ENCODE measurements around the gene VMP1. TPM values are rescaled to one million over a fixed set of nuclear protein-coding genes. Genes with fewer than 3 reads are reported as not detected.
A peak's percentile ranks its signal among the peaks of the same experiment; 100 is the strongest.

The VMP1 gene
- polyA plus RNA-seq, 10 donors: 40.5 to 63.3 (median 53.8) TPM

DNA sequence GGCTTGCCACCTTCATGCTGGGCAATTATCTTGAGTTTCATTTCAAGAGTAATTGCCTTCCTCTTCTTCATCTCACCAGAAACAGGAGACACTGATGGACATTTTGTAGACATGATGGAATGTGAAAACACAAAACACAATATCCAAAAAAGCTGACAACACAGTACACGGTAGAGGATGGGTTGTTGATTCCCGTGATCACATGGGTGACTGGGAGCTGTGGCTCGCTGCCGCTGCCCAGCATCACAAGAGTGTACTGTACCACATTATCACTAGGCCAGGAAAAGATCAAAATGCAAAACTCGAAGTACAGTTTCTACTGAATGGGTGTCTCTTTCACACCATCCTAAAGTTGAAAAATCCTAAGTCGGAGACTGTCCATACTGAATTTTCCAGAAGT, 7.7 kb upstream of the VMP1 start:
- no peak for DNase-seq

DNA sequence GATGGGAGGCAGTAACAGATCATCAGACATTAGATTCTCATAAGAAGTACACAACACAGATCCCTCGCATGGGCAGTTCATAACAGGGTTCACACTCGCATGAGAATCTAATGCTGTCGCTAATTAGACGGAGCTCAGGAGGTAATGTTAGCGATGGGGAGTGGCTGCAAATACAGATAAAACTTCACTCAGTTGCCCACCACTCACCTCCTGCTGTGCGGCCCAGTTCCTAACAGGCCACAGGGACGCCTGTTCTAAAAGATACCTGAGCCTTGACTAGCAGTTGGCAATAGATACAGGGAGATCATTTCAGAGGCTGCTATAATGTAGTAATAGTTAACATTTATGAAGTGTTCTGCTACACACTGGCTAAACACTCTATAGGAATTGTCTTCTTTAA, 5.2 kb upstream of the VMP1 start:
- DNase-seq: no peak

DNA sequence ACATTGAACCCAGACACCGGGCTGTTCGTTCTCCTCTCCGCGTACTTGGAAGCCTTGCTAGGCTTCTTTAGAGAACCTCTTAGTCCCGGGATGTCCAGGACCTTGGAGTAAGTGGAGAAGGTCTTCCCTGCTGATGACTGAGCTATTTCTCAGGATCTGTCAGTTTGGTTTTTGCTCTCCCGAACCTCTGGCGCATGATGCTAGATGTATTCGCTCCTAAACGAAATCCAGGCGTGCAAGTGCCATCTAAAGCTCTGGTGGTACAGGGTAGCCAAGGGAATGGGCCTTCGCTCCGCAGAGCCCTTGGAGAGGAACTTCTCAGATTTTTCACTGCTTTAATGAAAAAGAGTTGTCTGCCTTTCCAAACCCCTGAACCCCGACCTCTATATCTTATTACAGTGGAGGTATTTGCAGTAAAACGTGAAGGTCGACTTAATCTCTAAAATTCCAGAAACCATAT, 547 bp downstream of the VMP1 start:
- no peak for DNase-seq

DNA sequence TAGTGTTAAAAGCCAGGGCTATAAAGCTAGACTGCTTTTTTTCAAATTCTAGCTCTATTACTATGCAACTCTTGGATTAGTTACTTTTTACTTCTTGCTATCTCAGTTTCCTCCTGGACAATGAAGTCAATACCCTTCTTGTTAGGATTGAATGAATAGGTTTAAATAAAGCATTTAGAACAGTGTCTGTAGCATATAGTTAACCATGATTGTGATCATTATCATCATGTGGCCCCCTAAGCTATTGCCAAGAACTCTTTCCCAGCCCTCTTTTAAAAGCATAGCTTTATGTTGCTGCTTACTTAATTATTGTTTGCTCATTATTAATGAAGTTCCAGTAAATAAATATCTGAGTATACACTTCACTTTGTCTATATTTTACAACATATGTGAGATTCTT, 4.5 kb downstream of the VMP1 start:
- DNase-seq: no peak

DNA sequence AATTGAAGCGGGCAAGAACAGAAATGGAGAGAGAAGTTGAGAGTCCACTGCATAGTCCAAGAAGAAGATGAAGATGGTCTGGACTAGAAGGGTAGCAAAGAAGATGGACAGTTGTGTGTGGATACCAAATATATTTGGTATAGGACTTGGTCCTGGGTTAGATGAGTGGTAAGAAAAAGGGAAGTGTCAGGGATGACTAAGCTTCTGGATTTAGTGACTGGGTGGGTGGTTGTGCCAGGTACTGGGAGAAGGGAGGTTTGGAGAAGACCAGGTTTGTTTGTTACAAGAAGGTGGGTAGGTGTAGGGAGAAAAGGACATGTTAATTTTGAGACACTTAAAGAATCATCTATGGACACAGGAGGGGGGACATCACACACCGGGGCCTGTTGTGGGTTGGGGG, 5.4 kb downstream of the VMP1 start:
- no peak for DNase-seq

DNA sequence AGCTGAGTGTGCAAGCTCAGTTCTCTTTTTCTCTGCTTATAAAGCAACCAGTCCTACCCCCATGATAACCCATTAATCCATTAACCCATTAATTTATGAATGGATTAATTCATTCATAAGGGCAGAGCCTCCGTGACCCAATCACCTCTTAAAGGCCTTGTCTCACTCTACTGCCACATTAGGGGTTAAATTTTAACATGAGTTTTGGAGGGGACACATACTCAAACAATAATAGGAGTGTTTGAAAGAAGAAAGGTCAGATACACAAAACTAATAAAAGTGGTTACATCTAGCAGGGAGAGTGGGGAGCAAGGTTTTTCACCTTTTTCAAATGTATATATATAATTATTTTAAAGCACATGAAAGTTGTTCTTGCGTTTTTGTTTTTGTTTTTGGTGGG, 6.8 kb downstream of the VMP1 start:
- DNase-seq: no peak

DNA sequence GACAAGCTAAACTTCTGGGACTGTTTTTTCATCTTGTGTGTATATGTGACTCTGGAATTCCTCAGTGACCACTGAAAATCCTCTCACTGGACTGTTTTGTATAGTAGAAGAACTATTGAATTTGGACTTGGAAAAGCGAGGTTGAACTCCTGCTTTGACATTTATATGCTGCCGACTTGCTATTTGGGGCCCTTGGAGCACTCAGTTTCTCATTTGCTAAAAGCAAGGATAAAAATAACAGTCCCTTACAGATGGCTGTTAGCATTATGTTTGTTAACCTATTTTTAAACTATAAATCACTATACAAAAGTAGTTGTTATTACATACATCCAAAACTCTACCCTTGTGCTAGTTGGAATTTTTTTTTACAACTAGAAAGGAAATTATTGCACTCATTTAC, 9.0 kb downstream of the VMP1 start:
- no peak for DNase-seq

DNA sequence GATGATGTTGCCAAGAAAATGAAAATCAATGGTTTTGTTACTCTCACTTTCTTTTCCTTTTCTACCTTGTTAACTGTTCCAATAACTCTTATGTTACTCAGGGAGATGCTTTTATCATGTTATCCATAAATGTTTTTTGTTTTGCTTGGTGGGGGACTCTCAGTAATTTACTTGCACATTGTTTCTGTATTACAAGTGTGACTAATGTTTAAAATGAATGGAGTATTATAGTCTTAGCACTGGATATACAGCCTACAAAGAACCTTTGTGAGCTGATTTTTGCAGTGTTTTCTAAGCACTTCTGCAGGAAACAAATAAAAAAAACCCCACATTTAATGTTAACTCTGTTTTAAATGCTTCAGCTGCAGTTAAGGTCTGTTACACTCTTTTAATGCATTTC, 12.1 kb downstream of the VMP1 start:
- DNase-seq: no peak

DNA sequence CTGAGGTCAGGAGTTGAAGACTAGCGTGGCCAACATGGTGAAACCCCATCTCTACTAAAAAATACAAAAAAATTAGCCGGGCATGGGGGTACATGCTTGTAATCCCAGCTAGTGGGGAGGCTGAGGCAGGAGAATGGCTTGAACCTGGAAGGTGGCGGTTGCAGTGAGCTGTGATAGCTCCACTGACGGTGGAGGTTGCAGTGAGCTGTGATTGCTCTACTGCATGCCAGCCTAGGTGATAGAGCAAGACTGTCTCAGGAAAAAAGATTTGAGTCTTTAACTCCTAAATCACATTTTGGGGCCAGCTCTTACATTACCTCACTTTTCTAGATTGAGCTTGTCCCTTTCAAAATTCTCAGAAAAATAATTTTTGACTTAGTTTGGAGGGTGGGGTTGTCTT, 15.2 kb downstream of the VMP1 start:
- no peak for DNase-seq

DNA sequence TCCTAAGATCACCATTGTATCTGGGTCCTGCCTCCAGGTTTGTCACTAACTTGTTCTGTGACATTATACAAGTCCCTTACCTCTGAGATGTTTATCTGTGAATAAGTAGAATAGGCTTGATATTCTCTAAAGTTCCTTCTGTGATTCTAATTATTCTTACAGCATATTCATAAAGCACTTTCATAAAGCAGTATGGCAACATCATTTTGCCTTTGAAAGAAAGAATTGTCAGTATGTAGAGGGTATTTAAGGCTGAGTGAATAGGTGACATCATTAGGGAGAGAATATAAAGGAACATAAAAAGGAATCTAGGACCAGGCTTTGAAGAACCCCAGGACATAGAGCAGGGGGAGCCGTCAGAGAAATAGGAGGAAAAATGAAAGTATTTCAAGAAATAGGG, 15.6 kb downstream of the VMP1 start:
- no peak for DNase-seq

DNA sequence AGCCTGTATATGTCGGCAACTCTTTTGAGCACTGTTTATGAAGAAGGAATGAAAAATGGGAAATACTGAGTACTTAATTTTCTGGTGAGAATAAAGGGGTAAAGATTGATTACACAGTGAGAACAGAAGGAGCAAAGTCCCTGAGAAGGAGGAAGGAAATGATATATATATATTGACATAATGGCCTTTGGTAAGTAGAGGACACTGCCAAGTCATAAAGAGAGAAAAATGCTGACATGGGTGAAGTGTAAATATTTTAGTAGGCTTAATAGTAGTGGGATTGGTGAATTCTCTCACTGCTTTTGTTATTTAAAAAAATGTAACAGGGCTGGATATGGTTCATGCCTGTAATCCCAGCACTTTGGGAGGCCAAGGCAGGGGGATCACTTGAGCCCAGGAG, 16.2 kb downstream of the VMP1 start:
- DNase-seq: no peak

DNA sequence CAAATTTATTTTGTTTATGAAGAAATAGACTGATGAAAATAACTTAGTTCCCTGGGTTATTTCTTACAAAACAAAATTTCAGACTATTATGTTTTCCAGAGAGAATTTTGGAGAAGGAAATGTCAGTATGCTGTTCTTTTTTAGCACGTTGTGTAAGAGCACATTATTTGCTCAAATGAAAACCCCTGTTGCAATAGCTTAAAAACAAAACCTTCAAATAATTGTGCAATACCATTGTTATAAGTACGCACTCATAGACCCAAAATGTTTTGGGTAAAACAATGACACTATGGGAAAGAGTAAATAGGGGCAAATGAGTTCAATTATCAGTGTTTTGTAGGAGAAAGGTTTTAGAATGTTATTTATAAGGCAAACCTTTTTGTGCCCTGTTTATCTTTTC, 18.2 kb downstream of the VMP1 start:
- peak in 1 of 3 donors; percentile 18 for DNase-seq

DNA sequence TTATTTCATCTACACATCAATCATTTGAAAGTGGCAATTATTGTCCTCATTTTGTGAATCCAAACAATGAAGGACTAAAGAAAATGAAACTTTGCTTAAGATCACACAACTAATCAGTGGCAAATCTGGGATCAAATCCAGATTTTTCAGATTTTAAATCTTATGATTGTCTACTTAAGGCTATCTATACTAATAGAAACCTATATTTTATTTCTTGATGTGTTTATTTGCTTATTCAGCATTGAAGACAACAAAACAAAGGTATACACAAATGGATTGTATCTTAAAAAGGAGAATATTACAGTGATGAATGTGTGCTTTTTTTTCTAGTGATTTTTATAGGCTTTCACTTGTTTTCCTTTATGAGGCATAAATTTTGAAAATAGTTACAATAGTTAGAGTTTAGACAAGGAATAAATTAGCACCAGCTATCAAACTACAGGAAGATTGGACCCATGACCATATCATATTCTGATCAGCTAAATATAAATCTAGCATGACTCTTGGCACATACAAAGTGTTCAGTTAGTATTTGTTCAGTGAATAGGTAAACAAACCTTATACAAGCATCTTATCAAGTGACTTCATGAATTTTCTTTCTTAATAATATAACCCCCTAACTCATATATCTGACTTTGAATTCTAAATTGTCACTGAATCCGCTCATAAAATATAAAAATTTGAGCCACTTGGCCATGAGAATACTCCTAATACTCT, 20.5 kb downstream of the VMP1 start:
- DNase-seq: no peak

DNA sequence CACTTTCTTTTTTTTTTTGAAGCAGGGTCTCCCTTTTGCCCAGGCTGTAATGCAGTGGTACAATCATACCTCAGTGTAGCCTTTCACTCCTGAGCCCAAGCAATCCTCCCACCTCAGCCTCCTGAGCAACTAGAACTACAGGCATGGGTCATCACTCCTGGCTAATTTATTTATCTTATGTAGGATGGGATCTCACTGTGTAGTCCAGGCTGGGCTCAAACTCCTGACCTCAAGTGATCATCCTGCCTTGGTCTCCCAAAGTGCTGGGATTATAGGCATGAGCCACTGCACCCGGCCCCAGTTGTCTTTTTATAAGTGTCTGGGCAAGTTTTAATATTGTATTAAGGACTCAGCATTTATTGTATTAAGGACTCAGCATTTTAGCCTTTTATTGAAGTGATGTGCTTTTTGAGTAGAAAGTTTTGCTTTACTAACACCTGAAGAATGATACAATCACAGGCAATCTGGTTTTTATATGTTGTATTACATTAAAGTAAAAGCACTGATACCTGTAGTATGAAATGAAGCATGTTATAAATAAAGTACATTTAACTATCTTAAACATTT, 22.9 kb downstream of the VMP1 start:
- no peak for DNase-seq

DNA sequence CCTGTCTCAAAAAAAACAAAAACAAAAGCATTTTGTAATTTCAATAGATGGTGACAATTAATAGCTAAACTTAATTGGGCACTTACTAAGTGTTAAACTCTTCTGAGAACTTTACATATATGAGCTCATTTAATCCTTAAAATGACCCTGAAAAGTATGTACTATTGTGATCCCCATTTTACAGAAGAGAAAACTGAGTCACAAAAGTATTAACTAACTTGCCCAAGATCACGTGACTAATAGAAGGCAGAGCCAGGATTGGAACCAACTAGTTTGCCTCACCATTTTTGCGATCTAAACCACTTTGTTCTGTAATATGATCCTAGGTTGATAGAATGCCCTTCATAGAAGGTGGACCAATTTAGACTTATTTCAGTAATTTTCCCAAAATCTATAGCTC, 26.2 kb downstream of the VMP1 start:
- DNase-seq: no peak

DNA sequence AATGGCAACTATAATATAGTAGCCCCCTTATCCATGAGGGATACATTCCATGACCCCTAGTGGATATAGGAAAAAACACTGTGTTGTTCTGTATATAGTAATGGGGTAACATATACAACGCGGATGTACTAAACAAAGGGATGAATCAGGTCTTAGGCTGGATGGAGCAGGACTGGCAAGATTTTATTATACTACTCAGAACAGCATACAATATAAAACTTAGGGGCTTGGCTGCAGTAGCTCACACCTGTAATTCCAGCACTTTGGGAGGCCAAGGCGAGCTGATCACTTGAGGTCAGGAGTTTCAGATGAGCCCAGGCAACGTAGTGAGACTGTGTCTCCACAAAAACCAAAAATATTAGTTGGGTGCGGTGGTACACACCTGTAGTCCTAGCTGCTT, 26.8 kb downstream of the VMP1 start:
- DNase-seq: no peak

DNA sequence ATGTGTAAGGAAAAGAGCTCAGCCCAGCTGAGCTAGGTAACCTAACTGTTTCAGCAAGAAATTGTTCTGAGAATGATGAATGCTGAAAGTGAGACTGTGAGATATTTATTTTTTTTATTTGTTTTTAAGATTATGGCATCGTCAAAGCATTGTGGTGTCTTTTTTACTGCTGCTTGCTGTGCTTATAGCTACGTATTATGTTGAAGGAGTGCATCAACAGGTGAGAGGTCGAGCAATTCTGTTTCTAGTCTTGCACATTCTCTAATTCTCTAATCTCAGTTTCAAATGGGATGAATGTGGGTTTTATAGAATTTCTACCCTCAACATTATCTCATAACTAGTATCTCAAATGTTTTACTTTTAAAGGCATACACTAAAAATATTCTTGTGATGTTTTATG, 29.9 kb downstream of the VMP1 start:
- DNase-seq: no peak

DNA sequence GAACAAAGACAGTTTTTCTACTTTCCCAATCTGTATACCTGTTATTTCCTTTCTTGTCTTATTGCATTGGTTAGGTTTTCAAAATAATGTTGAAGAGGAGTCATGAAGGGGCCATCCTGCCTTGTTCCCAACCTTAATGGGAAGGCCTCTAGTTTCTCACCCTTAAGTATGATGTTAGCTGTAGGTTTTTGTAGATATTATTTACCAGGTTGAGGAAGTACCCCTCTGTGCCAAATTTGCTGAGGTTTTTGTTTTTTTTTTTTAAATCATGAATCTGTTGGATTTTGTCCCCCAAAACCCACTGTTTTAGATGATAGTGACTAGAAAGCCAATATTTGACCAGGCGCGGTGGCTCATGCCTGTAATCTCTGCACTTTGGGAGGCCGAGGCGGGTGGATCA, 36.4 kb downstream of the VMP1 start:
- no peak for DNase-seq

DNA sequence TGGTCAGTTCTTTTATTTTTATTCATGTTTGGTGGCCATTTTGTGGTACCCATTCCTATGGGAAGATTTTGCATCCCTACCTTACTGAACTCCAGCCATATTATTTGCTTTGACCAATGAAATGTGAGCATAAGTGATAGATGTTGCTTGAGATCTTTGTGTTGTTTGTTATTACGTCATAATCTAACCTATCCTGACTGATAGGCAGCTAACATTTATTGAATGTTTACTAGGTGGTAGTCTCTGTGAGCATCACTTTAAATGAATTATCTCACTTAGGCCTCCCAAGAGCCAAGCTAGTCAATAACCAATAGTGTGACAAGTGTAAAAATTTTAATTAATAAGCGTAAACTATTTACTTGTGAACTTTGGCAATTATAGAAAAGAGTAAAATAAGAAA, 37.6 kb downstream of the VMP1 start:
- no peak for DNase-seq

DNA sequence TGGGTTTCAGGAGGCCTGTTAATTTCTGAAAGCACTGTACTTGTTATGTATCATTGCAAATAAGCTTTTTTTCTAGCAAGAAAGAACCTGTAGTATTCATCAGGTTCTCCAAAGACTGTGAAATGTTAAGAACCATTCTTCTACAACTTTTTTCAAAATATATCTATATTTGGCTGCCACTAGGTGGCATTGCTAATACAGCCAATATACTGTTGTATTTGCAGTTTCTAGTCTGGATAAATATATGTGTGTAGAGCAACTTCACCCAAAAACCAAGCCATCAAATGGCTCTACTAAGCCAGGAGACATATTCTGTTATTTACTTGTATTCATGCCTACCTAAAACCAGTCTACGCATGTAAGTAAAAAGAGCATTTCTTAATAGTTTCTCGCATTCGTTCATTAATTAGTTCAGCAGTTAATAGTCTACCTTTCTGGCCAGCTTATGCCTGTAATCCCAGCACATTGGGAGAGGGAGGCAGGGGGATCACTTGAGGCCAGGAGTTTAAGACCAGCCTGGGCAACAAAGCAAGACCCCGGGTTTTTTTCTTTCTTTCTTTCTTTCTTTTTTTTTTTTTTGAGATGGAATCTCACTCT, 39.5 kb downstream of the VMP1 start:
- peak in 1 of 3 donors; percentile 59 for DNase-seq

DNA sequence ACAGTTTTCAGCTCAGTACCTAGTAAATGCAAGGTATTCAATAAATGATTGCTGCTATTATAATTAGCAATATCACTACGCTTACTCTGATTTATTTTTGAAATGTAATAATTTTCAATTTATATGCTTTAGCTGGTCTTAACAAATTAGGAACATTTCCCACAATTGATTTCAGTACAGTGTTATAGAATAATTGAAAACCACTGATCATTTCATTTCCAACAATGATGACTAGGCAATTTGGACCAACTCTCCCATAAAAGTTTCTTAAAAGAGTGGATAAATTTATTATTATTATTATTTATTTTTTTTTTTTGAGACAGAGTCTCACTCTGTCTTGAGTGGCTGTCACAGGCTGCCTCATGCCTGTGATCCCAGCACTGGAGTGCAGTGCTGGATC, 41.1 kb downstream of the VMP1 start:
- DNase-seq: no peak

DNA sequence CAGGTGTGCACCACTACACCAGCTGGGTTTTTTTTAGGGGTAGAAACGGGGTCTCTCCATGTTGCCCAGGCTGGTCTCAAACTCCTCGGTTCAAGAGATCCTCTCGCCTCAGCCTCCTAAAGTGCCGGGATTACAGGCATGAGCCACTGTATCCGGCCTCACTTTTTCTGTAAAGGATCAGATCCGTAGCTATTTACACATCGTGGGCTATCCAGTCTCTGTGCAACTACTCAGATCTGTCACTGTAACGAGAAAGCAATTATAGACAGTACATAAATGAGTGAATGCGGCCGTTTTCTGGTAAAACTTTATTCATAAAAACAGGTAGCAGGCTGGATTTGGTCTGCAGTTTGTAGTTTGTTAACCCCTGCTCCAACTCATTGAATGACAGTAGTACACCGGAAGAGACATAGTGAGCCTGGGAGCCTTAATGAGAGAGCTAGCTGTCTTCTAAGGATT, 44.5 kb downstream of the VMP1 start:
- no peak for DNase-seq

DNA sequence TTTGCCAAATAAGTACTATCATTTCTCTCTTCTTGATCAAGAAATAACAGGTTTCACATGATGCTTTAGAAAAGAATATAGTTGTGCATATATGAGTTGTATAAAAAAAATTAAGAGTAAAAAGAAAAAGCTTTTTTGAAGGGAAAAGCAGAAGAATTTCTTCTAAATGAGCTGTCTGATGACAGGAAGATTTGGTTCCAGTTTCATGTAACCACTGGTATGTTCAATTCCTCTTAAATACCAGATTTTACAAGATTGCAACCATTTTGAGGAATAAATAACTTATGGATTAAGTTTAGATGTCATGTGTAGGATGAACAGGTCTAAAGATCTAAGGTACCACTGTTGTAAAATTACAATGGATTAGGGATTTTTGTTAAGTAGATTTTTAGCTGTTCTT, 45.0 kb downstream of the VMP1 start:
- no peak for DNase-seq

DNA sequence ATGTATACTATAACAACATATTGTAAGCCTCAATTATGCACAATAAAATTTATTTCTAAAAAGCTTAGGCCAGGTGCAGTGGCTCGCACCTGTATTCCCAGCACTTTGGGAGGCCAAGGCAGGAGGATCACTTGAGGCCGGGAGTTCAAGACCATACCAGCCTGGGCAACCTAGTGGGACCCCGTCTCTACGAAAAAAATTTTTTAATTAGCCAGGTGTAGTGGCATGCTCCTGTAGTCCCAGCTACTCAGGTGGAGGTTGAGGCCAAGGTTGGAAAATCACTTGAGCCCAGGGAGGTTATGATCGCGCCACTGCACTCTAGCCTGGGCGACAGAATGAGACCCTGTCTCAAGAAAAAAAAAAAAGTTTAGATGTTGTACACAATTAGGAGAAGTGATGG, 45.5 kb downstream of the VMP1 start:
- no peak for DNase-seq

Data from muscle of back (tissue), 11 donors.